NB4 (cell line): ENCODE data around the gene OBSCN.

Experiments used
- POLR2A ChIP-seq: IDR thresholded peaks from 2 replicates; pipeline ENCODE4 v1.6.1; 2011; ENCODE audit warnings: mild to moderate bottlenecking; ENCODE audit not compliant: insufficient read length; ENCODE audit errors: extremely low read depth
- TF ChIP-seq, protein P1 (sequence below): IDR thresholded peaks from one replicate; pipeline ENCODE4 v1.5.1; 2012; ENCODE audit warnings: low read depth, low read length

DNA sequence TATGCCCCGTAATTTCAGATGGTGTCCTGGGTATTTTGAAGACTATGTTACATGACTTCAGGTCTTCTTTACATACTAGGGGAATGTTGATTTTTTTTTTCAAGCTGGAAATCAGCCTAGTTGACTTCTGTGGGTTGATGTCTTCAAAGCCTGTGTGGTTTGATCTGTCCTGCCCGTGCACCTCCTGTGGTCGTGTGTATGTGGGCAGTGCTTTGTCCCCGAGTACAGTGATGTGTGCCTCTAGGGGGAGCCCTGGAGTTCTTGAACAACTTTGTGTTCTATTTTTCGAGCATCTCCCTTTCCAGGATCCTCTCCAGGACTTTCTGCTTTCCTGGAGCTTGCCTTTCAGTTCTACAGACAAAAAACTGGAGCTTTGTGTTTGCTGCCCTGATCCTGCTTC lies 28.9 kb downstream of the OBSCN start:
- no peak for TF ChIP-seq POLR2A
- TF ChIP-seq, protein P1, sequence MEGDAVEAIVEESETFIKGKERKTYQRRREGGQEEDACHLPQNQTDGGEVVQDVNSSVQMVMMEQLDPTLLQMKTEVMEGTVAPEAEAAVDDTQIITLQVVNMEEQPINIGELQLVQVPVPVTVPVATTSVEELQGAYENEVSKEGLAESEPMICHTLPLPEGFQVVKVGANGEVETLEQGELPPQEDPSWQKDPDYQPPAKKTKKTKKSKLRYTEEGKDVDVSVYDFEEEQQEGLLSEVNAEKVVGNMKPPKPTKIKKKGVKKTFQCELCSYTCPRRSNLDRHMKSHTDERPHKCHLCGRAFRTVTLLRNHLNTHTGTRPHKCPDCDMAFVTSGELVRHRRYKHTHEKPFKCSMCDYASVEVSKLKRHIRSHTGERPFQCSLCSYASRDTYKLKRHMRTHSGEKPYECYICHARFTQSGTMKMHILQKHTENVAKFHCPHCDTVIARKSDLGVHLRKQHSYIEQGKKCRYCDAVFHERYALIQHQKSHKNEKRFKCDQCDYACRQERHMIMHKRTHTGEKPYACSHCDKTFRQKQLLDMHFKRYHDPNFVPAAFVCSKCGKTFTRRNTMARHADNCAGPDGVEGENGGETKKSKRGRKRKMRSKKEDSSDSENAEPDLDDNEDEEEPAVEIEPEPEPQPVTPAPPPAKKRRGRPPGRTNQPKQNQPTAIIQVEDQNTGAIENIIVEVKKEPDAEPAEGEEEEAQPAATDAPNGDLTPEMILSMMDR = peak; percentile 60
